Measurements from ENCODE around the gene PTN.
"Not testable (repeated sequence)": the region's sequence is repeated elsewhere in the genome, so short reads cannot be mapped to it uniquely, and the experiment has no call there.

The PTN gene

DNA sequence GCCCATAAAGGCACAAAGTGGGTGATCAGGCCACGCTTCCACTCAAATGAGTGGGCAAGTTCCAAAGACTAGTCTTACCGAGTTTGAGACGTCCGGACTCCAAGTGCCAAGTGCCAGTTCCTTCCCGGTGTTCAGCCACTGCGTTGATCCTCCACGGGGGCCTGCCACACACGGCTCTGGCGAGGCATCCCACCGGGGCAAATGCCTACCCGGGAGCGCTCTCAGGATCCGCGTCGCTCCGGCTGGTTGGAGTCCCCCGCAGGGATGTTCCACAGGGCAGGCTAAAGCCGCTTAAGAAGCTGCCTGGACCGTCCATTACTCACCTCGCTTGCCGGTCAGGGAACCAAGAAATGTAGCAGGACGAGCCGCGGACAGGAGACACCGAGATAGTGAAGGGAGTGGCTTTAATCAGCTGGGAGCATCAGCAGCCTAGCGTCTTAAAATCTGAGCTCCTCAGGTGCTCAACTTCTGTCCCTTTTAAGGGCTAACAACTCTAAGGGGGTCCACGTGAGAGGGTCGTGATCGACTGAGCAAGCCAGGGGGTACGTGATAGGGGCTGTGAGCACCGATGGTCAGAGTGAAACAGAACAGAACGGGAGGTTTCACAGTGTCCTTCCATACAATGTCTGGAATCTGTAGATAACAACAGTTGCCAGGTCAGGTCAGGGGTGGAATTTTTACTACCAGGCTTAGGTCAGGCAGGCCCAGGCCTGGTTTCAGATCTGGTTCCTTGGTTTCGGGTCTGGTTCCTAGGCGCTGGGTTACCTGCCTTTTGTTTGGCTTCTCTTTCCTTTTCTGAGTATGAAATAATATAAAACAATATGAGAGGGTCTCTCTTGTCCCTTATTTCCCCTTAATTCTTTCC lies 75.3 kb downstream of the PTN start:
- not testable (repeated sequence) for DNase-seq (ENCODE audit: low read depth, low spot score)

- DNase-seq (ENCODE audit: low read depth, low spot score) = no peak
These were observed 76.8 kb downstream of the PTN start for GRCh38 chr7:137266764-137267163.

DNA sequence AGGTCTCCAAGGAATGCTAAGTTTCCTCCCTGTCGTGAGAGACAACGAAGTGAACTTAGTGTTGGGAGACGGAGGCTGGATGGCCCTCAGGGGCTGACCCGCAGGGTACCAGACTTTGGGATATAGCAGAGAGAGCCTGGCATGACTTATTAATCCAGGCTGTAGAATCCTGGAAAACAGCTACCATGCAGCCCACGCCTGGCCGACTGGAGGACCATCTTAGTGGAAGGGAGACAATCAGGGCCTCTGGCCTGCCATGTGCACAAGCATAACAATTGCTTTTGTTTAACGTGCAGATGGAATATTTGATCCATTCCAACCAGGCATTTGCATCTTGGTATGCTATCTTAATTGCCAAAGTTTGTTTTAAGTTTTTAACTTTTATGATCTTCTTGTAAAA lies 78.1 kb downstream of the PTN start:
- not testable (repeated sequence) for DNase-seq (ENCODE audit: low read depth, low spot score)

DNA sequence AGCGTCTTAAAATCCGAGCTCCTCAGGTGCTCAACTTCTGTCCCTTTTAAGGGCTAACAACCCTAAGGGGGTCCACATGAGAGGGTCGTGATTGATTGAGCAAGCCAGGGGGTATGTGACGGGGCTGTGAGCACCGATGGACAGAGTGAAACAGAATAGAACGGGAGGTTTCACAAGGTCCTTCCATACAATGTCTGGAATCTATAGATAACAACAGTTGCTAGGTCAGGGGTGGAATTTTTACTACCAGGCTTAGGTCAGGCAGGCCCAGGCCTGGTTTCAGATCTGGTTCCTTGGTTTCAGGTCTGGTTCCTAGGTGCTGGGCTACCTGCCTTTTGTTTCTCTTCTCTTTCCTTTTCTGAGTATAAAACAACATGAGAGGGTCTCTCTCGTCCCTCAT lies 80.9 kb downstream of the PTN start:
- no peak for DNase-seq (ENCODE audit: low read depth, low spot score)

DNA sequence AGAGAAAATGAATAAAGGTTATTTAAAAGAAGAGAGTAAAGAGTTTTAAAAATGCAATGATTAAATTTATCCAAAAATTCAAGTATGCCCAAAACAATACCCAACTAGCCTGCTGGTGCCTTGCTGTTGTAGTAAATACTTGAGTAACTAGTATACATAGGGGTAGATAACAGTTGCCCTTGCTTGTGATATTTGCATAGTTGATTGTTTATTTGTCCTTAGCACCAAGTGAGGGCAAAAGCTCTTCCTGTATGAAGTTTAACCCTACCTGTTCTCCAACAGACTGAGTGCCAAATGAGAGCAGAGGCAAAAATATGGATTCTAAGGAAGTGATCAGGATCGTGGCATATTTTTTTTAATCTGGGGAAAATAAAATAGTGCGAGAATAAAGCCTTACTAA lies 85.0 kb downstream of the PTN start:
- no peak for DNase-seq (ENCODE audit: low read depth, low spot score)

DNA sequence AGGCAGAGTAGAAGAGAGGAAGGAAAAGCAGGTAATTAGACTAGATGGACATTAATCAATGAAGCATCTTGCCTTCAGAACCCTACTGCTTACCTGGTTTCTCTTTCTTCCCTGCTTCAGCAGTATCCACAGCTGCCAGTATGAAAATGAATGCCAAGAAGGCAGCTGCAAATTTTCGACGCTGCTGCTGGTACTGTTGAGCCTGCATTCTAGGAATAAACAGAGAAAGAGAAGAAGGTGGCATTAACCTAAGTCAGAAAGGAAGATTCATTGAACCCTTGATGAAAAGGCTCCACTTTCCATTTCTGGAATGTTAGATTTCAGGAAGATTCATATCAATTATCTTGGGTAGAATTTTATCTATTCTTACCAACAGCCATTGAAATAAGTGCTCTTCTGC lies 88.8 kb downstream of the PTN start:
- no peak for DNase-seq (ENCODE audit: low read depth, low spot score)

DNA sequence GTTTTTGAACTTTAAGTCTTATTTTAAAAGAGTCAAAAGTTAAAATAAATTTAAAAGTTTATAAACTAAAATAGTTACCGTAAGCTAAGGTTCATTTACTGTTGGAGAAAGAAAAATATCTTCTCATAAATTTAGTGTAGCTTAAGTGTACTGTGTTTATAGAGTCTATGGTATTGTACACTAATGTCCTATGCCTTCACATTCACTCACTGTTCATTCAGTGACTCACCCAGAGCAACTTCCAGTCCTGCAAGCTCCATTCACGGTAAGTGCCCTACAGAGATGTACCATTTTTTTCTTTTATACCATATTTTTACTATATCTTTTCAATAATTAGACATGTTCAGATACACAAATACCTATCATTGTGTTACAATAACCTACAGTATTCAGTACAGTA lies 97.6 kb downstream of the PTN start:
- no peak for DNase-seq (ENCODE audit: low read depth, low spot score)

DNA sequence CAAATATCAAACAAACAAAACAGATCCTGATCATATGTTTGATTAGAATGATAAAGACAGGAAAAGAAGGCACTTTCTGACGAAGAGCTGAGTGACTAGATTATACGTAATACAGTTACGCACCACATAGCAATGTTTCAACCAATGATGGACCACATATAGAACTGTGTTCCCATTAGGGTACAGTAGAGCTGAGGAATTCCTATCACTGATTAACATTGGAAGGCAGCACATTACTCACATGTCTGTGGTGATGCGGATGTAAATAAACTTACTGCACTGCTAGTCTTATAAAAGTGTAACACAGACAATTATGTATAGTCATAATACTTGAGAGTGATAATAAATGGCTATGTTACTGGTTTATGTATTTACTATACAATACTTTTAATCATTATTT lies 98.3 kb downstream of the PTN start:
- DNase-seq (ENCODE audit: low read depth, low spot score) = peak; percentile 13

DNA sequence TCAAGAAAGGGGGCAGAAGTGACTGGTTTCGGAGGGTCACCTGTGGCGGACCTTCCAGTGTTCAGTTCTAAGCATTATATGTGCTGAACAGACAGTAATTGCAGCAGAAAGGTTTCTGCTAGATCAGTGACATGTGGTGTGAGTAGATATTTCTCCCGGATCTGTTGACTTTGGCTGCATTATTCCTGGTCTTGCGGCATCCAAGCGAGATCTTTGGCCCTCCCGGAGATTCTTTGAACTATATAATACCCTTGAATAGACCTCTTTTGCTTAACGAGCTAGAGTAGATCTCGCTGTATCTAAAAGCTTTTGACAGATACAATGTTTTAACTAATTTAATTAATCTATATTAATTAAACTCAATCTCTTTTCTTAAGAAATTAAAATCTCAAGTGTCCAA lies 99.8 kb downstream of the PTN start:
- peak; percentile 13 for DNase-seq (ENCODE audit: low read depth, low spot score)

- DNase-seq (ENCODE audit: low read depth, low spot score) = no peak
These were observed 100.9 kb downstream of the PTN start for GRCh38 chr7:137242616-137243015.

DNA sequence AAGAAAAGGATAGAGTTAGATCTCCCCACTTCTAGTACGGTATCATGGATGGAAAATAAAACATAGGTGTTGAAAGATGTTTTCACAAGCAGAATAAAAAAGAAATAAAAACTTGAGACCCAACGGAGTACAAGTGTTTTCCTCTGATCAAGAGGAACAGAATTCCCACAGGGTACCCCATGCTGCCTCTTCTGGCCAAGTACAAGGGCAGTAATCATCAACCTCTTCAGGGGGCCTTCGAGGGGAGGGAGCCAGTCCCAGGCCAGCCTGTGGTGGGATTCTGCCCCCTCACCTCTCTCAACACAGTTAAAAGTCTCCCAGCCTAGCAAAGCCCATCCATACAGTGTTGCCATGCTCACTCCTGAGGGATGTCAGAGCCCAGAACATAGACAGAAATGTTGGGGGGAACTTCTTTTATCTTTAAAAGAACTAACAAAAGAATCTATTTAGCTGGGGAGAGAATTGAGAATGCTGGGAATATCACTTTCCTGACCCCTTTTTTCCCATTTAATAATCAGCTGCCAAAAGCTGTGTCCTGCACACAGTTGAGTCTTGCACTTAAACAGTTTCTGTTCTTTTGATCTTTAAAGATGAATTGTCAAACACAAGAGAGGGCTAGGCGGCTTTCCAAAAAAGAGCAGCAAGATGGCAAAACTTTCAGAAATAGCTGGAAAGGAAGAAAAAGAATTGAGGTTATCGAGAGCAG lies 101.7 kb downstream of the PTN start:
- peak; percentile 23 for DNase-seq (ENCODE audit: low read depth, low spot score)

- not testable (repeated sequence) for DNase-seq (ENCODE audit: low read depth, low spot score)
These were observed 104.3 kb downstream of the PTN start for GRCh38 chr7:137239186-137239585.

DNA sequence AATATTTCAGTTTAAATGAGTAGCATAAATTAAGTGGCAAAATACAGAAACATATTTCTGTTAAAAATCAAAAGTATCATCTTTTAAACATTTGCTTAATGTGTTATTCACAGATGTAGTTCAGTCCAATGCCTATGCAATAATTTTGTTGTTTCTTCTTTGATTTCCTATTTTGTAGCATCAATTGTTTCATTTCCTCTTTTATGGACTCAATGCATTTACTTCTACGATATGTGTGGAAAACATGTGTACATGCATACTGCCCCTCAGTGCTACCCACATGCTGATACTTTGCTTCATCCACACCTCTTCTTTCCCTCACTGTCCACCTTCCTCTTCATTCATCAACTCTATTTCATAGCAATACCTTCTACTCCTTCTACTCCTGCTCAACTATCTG lies 108.1 kb downstream of the PTN start:
- no peak for DNase-seq (ENCODE audit: low read depth, low spot score)

- DNase-seq (ENCODE audit: low read depth, low spot score) = no peak
These were observed 112.4 kb downstream of the PTN start for GRCh38 chr7:137231167-137231566.

DNA sequence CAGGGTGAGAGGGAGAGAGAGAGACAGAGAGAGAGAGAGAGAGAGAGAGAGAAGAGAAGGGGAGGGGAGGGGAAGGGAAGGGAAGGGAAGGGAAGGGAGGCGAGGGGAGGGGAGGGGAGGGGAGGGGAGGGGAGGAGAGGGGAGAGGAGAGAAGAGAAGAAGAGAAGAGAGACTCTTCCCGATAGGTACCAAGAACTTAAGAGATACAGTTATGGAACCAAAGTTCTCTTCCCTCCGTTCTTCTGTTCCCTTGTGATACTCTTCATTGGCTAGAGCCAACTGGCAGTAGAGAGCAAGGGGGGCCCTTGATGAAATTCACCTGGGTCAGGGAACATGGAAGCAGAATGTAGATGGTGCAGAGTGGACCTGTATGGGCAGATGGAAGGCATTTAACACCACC lies 122.1 kb downstream of the PTN start:
- DNase-seq (ENCODE audit: low read depth, low spot score) = no peak

- DNase-seq (ENCODE audit: low read depth, low spot score) = no peak
These were observed 129.8 kb downstream of the PTN start for GRCh38 chr7:137213744-137214143.

DNA sequence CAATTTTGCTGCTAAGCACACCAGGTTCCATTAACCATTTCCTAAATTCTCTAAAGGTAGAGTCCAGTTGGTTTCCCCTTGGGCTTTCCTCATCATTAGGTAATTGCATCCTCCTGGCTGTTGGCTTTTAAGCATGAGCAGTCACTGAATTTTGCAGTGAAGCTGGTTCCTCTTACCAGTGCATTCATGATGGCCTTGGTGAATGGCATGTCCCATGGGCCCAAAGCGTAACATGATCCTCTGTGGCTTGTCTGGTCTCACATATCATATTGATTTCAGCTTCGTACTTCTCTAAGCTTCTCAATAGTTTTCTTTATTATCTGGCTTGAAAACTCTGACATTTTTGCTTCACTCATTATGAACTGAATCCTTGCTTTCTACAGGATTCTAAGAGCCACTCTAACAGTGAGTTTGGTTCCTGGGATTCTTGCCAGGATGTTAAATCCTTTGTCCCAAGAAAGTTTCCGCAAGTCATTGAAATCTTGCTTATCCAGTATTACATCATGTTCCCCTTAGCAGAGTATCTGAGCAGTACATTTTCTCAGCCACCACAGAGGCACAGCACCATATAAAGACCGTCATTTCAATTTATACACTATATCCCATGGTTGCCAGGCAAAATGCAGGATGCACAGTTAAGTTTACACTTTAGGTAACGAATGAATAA lies 134.2 kb downstream of the PTN start:
- peak; percentile 74 for DNase-seq (ENCODE audit: low read depth, low spot score)

- no peak for DNase-seq (ENCODE audit: low read depth, low spot score)
These were observed 136.8 kb downstream of the PTN start for GRCh38 chr7:137206770-137207169.

DNA sequence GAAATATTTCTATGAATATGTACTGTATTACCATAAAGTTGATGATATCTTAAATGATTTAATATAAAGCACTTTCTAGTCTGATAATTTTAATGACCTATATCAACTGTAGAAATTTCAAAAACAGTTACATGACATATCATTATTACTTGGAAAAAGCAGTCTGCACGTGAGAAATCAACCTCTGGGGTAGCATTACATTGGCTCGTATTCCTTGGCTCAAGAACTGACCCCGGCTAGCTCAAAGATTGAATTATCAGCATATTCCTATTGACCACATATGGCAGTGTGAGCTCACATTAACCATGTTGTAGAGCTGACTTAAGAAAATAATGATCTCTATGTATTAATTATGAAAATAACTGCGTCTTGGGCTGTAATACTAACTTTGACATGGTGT lies 139.3 kb downstream of the PTN start:
- no peak for DNase-seq (ENCODE audit: low read depth, low spot score)

GRCh38 chr7:137203351-137203750 lies 140.2 kb downstream of the PTN start:
- no peak for DNase-seq (ENCODE audit: low read depth, low spot score)

DNA sequence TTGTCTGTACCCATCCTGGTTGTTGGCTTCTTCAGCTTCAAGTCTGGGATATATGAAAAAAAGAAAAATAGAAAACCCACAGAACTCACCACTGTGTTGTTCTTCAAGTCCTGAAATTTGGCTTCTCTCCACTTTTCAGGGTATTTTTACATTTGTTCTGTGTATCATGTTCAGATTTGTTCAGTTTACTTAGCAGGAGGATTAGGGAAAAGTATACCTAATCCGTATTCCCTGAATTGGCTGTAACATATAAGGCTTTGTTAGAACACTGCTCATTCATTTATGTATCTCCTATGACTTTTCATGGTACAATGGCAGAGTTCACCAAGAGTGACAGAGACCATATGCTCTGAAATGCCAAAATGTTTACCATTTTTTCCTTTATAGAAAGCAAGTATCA lies 146.9 kb downstream of the PTN start:
- peak; percentile 24 for DNase-seq (ENCODE audit: low read depth, low spot score)

DNA sequence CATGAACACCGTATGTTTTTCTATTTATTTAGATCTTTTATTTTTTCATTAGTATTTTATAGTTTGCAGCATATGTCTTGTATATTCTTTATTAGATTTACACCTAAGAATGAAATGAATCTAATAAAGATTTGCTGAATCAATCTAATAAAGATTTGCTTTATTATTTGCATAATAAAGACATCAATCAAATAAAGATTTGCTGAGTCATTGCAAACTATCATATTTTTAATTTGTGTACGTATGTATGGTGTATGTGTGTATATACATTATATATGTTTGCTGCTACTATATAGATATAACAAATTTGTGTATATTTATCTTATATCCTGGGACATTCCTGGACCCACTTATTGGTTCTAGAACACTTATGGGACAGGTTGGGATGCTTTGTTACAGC lies 147.5 kb downstream of the PTN start:
- DNase-seq (ENCODE audit: low read depth, low spot score) = no peak

DNA sequence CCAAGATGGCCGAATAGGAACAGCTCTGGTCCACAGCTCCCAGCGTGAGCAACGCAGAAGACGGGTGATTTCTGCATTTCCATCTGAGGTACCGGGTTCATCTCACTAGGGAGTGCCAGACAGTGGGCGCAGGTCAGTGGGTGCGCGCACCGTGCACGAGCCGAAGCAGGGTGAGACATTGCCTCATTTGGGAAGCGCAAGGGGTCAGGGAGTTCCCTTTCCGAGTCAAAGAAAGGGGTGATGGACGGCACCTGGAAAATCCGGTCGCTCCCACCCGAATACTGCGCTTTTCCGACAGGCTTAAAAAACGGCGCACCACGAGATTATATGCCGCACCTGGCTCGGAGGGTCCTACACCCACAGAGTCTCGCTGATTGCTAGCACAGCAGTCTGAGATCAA lies 161.9 kb downstream of the PTN start:
- not testable (repeated sequence) for DNase-seq (ENCODE audit: low read depth, low spot score)

All from astrocyte of the hippocampus (primary cell).